ENCODE results near the gene ZNF248. TPM values are rescaled to one million over a fixed set of nuclear protein-coding genes. Genes with fewer than 3 reads are reported as not detected.

The ZNF248 gene
- total and polyA plus RNA-seq, 4 donors = 1.8 to 7.9 (median 4.4) TPM

DNA sequence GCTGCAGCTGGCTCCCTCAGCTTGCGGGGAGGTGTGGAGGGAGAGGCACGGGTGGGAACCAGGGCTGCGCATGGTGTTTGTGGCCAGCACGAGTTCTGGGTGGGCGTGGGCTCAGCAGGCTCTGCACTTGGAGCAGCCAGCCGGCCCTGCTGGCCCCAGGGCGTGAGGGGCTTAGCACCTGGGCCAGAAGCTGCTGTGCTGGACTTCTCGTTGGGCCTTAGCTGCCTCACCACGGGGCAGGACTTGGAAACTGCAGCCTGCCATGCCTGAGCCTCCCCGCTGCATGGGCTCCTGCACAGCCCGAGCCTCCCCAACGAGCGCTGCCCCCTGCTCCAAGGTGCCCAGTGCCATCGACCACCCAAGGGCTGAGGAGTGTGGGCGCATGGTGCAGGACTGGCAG is 120.1 kb downstream of the ZNF248 start:
- no peak overlapping the region for H3K4me3 ChIP-seq (ENCODE audit: low read depth in 1 of 3, low read length in 3 of 3)
- TF ChIP-seq RAD21 (IDR thresholded peaks at IDR 0.05) = no peak
- TF ChIP-seq HNF4A (conservative IDR thresholded peaks at IDR 0.05) = no peak
- no peak for TF ChIP-seq FOXA1 (IDR thresholded peaks at IDR 0.05)
- no peak for TF ChIP-seq GABPA (IDR thresholded peaks at IDR 0.05 in 1 of 2, conservative IDR thresholded peaks at IDR 0.05 in 1 of 2)
- no peak for TF ChIP-seq FOXA2 (IDR thresholded peaks at IDR 0.05)
- TF ChIP-seq, protein P1, sequence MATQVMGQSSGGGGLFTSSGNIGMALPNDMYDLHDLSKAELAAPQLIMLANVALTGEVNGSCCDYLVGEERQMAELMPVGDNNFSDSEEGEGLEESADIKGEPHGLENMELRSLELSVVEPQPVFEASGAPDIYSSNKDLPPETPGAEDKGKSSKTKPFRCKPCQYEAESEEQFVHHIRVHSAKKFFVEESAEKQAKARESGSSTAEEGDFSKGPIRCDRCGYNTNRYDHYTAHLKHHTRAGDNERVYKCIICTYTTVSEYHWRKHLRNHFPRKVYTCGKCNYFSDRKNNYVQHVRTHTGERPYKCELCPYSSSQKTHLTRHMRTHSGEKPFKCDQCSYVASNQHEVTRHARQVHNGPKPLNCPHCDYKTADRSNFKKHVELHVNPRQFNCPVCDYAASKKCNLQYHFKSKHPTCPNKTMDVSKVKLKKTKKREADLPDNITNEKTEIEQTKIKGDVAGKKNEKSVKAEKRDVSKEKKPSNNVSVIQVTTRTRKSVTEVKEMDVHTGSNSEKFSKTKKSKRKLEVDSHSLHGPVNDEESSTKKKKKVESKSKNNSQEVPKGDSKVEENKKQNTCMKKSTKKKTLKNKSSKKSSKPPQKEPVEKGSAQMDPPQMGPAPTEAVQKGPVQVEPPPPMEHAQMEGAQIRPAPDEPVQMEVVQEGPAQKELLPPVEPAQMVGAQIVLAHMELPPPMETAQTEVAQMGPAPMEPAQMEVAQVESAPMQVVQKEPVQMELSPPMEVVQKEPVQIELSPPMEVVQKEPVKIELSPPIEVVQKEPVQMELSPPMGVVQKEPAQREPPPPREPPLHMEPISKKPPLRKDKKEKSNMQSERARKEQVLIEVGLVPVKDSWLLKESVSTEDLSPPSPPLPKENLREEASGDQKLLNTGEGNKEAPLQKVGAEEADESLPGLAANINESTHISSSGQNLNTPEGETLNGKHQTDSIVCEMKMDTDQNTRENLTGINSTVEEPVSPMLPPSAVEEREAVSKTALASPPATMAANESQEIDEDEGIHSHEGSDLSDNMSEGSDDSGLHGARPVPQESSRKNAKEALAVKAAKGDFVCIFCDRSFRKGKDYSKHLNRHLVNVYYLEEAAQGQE (IDR thresholded peaks at IDR 0.05) = no peak
- H3K27me3 ChIP-seq (ENCODE audit: control insufficient read depth in 4 of 4, insufficient read depth in 4 of 4, low read length in 3 of 4) = no peaks in the 10 kb centered on the region
- H3K9ac ChIP-seq (ENCODE audit: low read depth in 1 of 2, low read length in 2 of 2) = no peak overlapping the region
- DNase-seq (ENCODE audit: low spot score) = no peak
- no peaks in the 10 kb centered on the region for H3K36me3 ChIP-seq (ENCODE audit: control insufficient read depth in 4 of 4, insufficient read depth in 3 of 4, low read depth in 1 of 4, low read length in 3 of 4)
- no peaks in the 10 kb centered on the region for H3K4me1 ChIP-seq (ENCODE audit: control insufficient read depth in 4 of 4, insufficient read depth in 4 of 4, low read length in 3 of 4)
- 82% methylated on average over 15 of the region's 15 CpGs for WGBS
- H3K27ac ChIP-seq (ENCODE audit: low read depth in 1 of 2, low read length in 2 of 2) = no peak overlapping the region
- no peaks in the 10 kb centered on the region for H3K9me3 ChIP-seq (ENCODE audit: control insufficient read depth in 4 of 4, low read length in 3 of 4)

DNA sequence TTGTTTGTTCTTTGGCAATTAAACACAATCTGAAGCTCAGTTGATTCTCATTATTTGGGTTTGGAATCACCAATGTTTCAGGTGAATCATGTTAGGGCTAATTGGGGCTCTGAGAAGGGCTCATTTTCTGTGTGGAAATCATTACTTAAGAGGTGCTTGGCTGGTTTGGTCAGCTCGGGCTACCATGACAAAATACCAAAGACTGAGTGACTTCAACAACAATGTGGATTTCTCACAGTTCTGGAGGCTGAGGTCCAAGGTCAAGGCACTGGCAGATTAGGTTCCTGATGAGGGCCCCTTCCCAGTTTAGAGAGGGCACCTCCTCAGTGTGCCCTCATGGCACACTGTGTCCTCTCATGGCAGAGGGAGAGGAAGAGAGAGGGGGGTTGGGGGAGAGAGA is 121.3 kb downstream of the ZNF248 start:
- H3K27ac ChIP-seq (ENCODE audit: low read depth in 1 of 2, low read length in 2 of 2) = no peak overlapping the region
- H3K4me3 ChIP-seq (ENCODE audit: low read depth in 1 of 3, low read length in 3 of 3) = no peak overlapping the region
- no peak for DNase-seq (ENCODE audit: low spot score)
- no peaks in the 10 kb centered on the region for H3K4me1 ChIP-seq (ENCODE audit: control insufficient read depth in 4 of 4, insufficient read depth in 4 of 4, low read length in 3 of 4)
- WGBS = 44% methylated on average over 1 of the region's 1 CpG
- no peaks in the 10 kb centered on the region for H3K9me3 ChIP-seq (ENCODE audit: control insufficient read depth in 4 of 4, low read length in 3 of 4)
- no peaks in the 10 kb centered on the region for H3K27me3 ChIP-seq (ENCODE audit: control insufficient read depth in 4 of 4, insufficient read depth in 4 of 4, low read length in 3 of 4)
- TF ChIP-seq YY1 (IDR thresholded peaks at IDR 0.05) = no peak
- no peak for TF ChIP-seq GABPA (IDR thresholded peaks at IDR 0.05 in 1 of 2, conservative IDR thresholded peaks at IDR 0.05 in 1 of 2)
- TF ChIP-seq HNF4G (IDR thresholded peaks at IDR 0.05) = no peak
- TF ChIP-seq TAF1 (conservative IDR thresholded peaks at IDR 0.05) = no peak
- TF ChIP-seq, protein P2, sequence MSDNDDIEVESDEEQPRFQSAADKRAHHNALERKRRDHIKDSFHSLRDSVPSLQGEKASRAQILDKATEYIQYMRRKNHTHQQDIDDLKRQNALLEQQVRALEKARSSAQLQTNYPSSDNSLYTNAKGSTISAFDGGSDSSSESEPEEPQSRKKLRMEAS (IDR thresholded peaks at IDR 0.05) = no peak
- TF ChIP-seq HNF4A (conservative IDR thresholded peaks at IDR 0.05) = no peak
- no peak for TF ChIP-seq JUND (IDR thresholded peaks at IDR 0.05)
- no peak for TF ChIP-seq NR2F2 (IDR thresholded peaks at IDR 0.05)
- TF ChIP-seq, protein P1 (IDR thresholded peaks at IDR 0.05) = no peak
- TF ChIP-seq, protein P3, sequence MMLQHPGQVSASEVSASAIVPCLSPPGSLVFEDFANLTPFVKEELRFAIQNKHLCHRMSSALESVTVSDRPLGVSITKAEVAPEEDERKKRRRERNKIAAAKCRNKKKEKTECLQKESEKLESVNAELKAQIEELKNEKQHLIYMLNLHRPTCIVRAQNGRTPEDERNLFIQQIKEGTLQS (IDR thresholded peaks at IDR 0.05) = no peak
- no peak for TF ChIP-seq FOXA2 (IDR thresholded peaks at IDR 0.05)
- TF ChIP-seq SP1 (IDR thresholded peaks at IDR 0.05) = no peak
- TF ChIP-seq RXRA (IDR thresholded peaks at IDR 0.05) = no peak
- TF ChIP-seq RAD21 (IDR thresholded peaks at IDR 0.05) = no peak
- TF ChIP-seq, protein P4, sequence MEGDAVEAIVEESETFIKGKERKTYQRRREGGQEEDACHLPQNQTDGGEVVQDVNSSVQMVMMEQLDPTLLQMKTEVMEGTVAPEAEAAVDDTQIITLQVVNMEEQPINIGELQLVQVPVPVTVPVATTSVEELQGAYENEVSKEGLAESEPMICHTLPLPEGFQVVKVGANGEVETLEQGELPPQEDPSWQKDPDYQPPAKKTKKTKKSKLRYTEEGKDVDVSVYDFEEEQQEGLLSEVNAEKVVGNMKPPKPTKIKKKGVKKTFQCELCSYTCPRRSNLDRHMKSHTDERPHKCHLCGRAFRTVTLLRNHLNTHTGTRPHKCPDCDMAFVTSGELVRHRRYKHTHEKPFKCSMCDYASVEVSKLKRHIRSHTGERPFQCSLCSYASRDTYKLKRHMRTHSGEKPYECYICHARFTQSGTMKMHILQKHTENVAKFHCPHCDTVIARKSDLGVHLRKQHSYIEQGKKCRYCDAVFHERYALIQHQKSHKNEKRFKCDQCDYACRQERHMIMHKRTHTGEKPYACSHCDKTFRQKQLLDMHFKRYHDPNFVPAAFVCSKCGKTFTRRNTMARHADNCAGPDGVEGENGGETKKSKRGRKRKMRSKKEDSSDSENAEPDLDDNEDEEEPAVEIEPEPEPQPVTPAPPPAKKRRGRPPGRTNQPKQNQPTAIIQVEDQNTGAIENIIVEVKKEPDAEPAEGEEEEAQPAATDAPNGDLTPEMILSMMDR (IDR thresholded peaks at IDR 0.05; ENCODE audit: low read depth, low read length, missing input control) = no peak
- TF ChIP-seq EGR1 (IDR thresholded peaks at IDR 0.05; ENCODE audit: low read depth in 2 of 2) = no peak
- no peak for TF ChIP-seq FOXA1 (IDR thresholded peaks at IDR 0.05)
- TF ChIP-seq, protein P5, sequence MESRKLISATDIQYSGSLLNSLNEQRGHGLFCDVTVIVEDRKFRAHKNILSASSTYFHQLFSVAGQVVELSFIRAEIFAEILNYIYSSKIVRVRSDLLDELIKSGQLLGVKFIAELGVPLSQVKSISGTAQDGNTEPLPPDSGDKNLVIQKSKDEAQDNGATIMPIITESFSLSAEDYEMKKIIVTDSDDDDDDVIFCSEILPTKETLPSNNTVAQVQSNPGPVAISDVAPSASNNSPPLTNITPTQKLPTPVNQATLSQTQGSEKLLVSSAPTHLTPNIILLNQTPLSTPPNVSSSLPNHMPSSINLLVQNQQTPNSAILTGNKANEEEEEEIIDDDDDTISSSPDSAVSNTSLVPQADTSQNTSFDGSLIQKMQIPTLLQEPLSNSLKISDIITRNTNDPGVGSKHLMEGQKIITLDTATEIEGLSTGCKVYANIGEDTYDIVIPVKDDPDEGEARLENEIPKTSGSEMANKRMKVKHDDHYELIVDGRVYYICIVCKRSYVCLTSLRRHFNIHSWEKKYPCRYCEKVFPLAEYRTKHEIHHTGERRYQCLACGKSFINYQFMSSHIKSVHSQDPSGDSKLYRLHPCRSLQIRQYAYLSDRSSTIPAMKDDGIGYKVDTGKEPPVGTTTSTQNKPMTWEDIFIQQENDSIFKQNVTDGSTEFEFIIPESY (IDR thresholded peaks at IDR 0.05) = no peak
- H3K36me3 ChIP-seq (ENCODE audit: control insufficient read depth in 4 of 4, insufficient read depth in 3 of 4, low read depth in 1 of 4, low read length in 3 of 4) = no peaks in the 10 kb centered on the region
- no peak overlapping the region for H3K9ac ChIP-seq (ENCODE audit: low read depth in 1 of 2, low read length in 2 of 2)
